PC-9 (cell line): ENCODE data around the gene NMNAT2. TPM values are rescaled to one million over a fixed set of nuclear protein-coding genes. Genes with fewer than 3 reads are reported as not detected.
A peak's percentile ranks its signal among the peaks of the same experiment; 100 is the strongest.

ENCODE experiments used
- BruUV-seq: library from RNA; stranded (reverse); fragments of 400-500 nt; replicated peaks from 2 replicates; lab custom pipeline; 2021; lab: Mats Ljungman, UMichigan
- CTCF ChIA-PET: fragments of 300-600 bp; sonication (Branson Sonifier 250); formaldehyde crosslinking; loops from one replicate; lab custom pipeline; 2022; ENCODE audit warnings: antibody characterized with exemption; lab: Charles Lee
- POLR2A ChIA-PET: fragments of 300-600 bp; sonication (Branson Sonifier 250); formaldehyde crosslinking; loops from one replicate; lab custom pipeline; 2022; ENCODE audit warnings: antibody characterized with exemption; ENCODE audit not compliant: unreplicated experiment; lab: Charles Lee
- DNase-seq, 2 experiments: peaks; one replicate each; pipeline versions ENCODE4 v3.0.0 to v3.0.0-alpha.2; 2015 to 2022; ENCODE audit warnings: mixed read lengths in 1 of 2
- H2AFZ ChIP-seq: fragments of 200-600 bp; sonication (generic); 2 replicates; pipeline ENCODE4 v1.8.1; 2017; ENCODE audit warnings: antibody characterized with exemption
- H3F3A ChIP-seq: fragments of 200-600 bp; sonication (generic); 2 replicates; pipeline ENCODE4 v1.8.1; 2017; ENCODE audit warnings: antibody characterized with exemption, mild to moderate bottlenecking, low read depth; ENCODE audit not compliant: insufficient read depth
- H3K27ac ChIP-seq: fragments of 200-600 bp; sonication (generic); 2 replicates; pipeline ENCODE4 v1.6.1; 2016; ENCODE audit warnings: mixed run types
- H3K27me3 ChIP-seq: fragments of 200-600 bp; sonication (generic); 2 replicates; pipeline ENCODE4 v1.6.1; 2016; ENCODE audit warnings: low read depth, mixed run types; ENCODE audit not compliant: insufficient read depth
- H3K36me3 ChIP-seq: fragments of 200-600 bp; sonication (generic); 2 replicates; pipeline ENCODE4 v1.6.1; 2016; ENCODE audit warnings: low read depth, mixed run types
- H3K4me1 ChIP-seq: fragments of 200-600 bp; sonication (generic); replicated peaks from 2 replicates; pipeline ENCODE4 v1.6.1; 2016; ENCODE audit warnings: mixed run types; ENCODE audit not compliant: insufficient read depth
- H3K4me2 ChIP-seq: fragments of 200-600 bp; sonication (generic); 2 replicates; pipeline ENCODE4 v1.6.1; 2017; ENCODE audit warnings: mixed run types
- H3K4me3 ChIP-seq: fragments of 200-600 bp; sonication (generic); 2 replicates; pipeline ENCODE4 v1.6.1; 2016; ENCODE audit warnings: mixed run types
- H3K79me2 ChIP-seq: fragments of 200-600 bp; sonication (generic); 2 replicates; pipeline ENCODE4 v1.6.1; 2017; ENCODE audit warnings: low read depth, mixed run types
- H3K9me2 ChIP-seq: fragments of 200-600 bp; sonication (generic); 2 replicates; pipeline ENCODE4 v1.8.1; 2017; ENCODE audit warnings: mild to moderate bottlenecking; ENCODE audit not compliant: insufficient read depth
- H3K9me3 ChIP-seq: fragments of 200-600 bp; sonication (generic); 2 replicates; pipeline ENCODE4 v1.8.1; 2016; ENCODE audit warnings: low read depth; ENCODE audit not compliant: insufficient read depth
- H4K20me1 ChIP-seq: fragments of 200-600 bp; sonication (generic); 2 replicates; pipeline ENCODE4 v1.8.1; 2017; ENCODE audit not compliant: insufficient read depth
- EZH2 ChIP-seq: fragments of 200-600 bp; sonication (generic); IDR thresholded peaks from 2 replicates; pipeline ENCODE4 v1.8.0; 2017; ENCODE audit warnings: antibody characterized with exemption, low read depth
- intact Hi-C: fragments of 100-400 bp; cut with micrococcal nuclease; formaldehyde crosslinking; loops from one replicate; pipeline ENCODE4 v1.10.0; 2022; ENCODE audit not compliant: unreplicated experiment
- total RNA-seq: library from RNA; stranded (reverse); gene quantifications from 2 replicates; pipeline ENCODE4 v1.2.3, GENCODE V29; 2021
- TF ChIP-seq, protein P1 (sequence below): fragments of 200-600 bp; sonication (generic); conservative IDR thresholded peaks from 2 replicates; pipeline ENCODE4 v1.6.1; 2017; ENCODE audit warnings: mixed run types, antibody characterized with exemption, mild to moderate bottlenecking, moderate library complexity

NMNAT2 gene
- total RNA-seq, 1 experiment from 2014 or later: 29.2 TPM

DNA sequence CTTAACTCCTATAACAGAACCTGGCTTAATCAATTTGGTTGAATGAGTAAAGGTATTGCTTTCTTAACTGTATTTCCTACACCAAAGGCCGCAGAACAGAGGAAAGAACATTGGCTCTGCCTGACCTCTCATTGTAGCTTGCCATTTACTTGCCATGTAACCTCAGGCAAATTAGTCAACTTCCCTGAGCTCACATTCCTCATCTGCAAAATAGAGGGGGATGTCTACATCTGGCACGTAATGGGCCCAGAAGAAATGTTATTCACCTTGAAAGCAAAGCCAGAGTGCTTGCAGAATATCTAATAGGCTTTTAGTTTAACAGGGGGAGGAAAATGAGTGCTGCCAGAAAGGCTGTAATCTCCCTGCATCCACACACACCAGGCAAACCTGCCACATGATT lies 187.8 kb downstream of the NMNAT2 start:
- H3K4me1 ChIP-seq: peaks cover 34% of the 10 kb centered on the region
- TF ChIP-seq EZH2: no peak
- TF ChIP-seq, protein P1, sequence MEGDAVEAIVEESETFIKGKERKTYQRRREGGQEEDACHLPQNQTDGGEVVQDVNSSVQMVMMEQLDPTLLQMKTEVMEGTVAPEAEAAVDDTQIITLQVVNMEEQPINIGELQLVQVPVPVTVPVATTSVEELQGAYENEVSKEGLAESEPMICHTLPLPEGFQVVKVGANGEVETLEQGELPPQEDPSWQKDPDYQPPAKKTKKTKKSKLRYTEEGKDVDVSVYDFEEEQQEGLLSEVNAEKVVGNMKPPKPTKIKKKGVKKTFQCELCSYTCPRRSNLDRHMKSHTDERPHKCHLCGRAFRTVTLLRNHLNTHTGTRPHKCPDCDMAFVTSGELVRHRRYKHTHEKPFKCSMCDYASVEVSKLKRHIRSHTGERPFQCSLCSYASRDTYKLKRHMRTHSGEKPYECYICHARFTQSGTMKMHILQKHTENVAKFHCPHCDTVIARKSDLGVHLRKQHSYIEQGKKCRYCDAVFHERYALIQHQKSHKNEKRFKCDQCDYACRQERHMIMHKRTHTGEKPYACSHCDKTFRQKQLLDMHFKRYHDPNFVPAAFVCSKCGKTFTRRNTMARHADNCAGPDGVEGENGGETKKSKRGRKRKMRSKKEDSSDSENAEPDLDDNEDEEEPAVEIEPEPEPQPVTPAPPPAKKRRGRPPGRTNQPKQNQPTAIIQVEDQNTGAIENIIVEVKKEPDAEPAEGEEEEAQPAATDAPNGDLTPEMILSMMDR: no peak
- H3K27me3 ChIP-seq: no peaks in the 10 kb centered on the region
- peaks cover 55% of the 10 kb centered on the region for H3K36me3 ChIP-seq
- ChIA-PET POLR2A (no interaction called here), CTCF (no interaction called here)
- H2AFZ ChIP-seq: no peak overlapping the region
- H4K20me1 ChIP-seq: no peaks in the 10 kb centered on the region
- no TSS peak for BruUV-seq
- intact Hi-C loops: loop anchor here (5.0 kb wide), 1 partner anchor 242 kb away; the partner anchor contains the start of gene SMG7
- no peaks in the 10 kb centered on the region for H3K9me2 ChIP-seq
- H3K79me2 ChIP-seq: no peaks in the 10 kb centered on the region
- H3K4me2 ChIP-seq: no peak overlapping the region
- no peak overlapping the region for H3K27ac ChIP-seq
- no peak for DNase-seq
- H3F3A ChIP-seq: peaks cover 38% of the 10 kb centered on the region
- H3K4me3 ChIP-seq: no peak overlapping the region
- H3K9me3 ChIP-seq: no peaks in the 10 kb centered on the region

DNA sequence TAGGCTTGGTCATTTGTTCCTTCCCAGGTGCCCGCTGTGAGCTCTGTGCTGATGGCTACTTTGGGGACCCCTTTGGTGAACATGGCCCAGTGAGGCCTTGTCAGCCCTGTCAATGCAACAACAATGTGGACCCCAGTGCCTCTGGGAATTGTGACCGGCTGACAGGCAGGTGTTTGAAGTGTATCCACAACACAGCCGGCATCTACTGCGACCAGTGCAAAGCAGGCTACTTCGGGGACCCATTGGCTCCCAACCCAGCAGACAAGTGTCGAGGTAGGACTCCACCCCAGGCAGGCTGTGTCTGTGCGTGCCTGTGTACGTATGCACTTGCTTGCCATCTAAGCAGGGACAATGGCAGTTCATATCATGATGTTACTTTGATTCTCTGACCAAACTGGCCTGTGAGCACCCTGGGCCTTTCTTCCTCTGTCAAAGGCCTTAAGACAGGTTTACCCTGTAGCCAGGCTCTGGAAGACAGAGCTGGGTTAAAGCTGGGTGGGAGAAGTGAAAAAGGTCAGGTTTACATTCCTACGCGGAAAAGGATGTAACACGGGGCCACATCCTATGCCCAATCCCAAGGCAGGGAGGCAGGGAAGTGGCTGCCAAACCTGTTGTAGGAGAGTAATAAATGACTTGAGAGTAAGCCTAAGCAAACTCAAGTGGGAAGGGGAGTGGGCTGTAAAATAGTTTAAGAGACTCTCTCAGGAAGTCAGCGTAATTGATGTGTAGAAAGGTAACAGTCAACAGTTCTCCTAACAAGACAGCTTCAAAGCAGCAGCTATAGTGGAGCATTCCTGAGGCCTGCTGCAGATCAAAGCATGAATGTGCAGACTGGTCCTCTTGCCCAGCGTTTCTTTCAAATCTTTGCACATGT lies 189.6 kb downstream of the NMNAT2 start:
- Histone ChIP-seq H2AFZ (no peak overlapping the region), H3K4me1 (peaks cover 18% of the 10 kb centered on the region), H3K9me3 (no peaks in the 10 kb centered on the region), H3F3A (peaks cover 20% of the 10 kb centered on the region), H3K4me2 (no peak overlapping the region), H4K20me1 (no peaks in the 10 kb centered on the region), H3K79me2 (no peaks in the 10 kb centered on the region), H3K27ac (no peak overlapping the region), H3K4me3 (no peak overlapping the region), H3K36me3 (peaks cover 62% of the 10 kb centered on the region), H3K27me3 (no peaks in the 10 kb centered on the region), H3K9me2 (no peaks in the 10 kb centered on the region)
- ChIA-PET CTCF (interaction anchor here (0.7 kb wide), 1 partner anchor 86 kb away, joined by 4 read pairs; no protein-coding TSS in a partner anchor), POLR2A (interaction anchor here (0.7 kb wide), 1 partner anchor 366 kb away, joined by 3 read pairs; no protein-coding TSS in a partner anchor)
- BruUV-seq: no TSS peak
- DNase-seq: no peak
- intact Hi-C loops: no loop called here
- TF ChIP-seq, protein P1: no peak; the same call in 1 of the 2 replicates
- TF ChIP-seq EZH2: no peak

DNA sequence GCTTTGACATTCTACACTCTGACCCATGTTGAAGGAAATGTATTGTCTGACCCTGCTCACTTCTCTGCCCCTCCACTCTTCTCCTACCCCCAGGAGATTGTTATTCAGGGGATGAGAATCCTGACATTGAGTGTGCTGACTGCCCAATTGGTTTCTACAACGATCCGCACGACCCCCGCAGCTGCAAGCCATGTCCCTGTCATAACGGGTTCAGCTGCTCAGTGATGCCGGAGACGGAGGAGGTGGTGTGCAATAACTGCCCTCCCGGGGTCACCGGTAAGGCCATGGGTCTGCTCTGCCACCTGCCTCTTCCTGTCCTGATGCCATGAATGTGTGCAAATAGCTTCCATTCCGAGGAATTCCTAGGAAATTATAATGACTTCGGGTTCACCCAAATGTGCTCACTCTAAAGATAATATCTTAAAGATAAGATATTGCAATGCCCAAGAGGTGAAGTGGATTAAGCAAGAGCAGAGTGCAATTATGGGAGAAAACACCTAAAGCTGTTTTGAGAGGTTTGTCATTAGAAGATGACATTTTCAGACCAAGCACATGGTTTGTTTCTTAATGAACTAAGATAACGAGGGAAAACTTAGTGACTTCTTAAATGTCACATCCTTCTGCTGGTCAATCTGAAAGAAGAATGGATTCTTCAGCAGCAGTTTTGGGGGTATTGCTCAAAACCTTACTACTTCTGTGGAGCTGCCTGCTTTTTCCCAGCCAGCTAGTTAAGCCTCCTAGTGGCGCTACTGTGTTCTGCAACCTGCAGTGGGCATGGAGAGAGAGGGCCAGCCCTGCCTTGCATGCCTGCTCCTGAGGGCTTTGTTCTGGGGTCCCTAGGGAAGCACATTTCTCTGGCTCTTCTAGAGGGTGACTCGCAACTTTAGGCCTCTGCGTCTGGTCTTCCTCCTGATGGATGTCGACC lies 190.5 kb downstream of the NMNAT2 start:
- DNase-seq: peak; percentile 33 to 45
- H3K27me3 ChIP-seq: no peaks in the 10 kb centered on the region
- intact Hi-C loops: no loop called here
- CTCF ChIA-PET: interaction anchor here (0.6 to 1.0 kb wide), 2 partner anchors 272 to 541 kb away, joined by 3 to 10 read pairs; no protein-coding TSS in a partner anchor
- POLR2A ChIA-PET: interaction anchor here (0.7 kb wide), 1 partner anchor 365 kb away, joined by 3 read pairs; no protein-coding TSS in a partner anchor
- no TSS peak for BruUV-seq
- TF ChIP-seq EZH2: no peak
- TF ChIP-seq, protein P1: peak; percentile 76
- no peak overlapping the region for H3K4me2 ChIP-seq
- H3K4me1 ChIP-seq: peaks cover 9% of the 10 kb centered on the region; the same call in 1 of the 2 replicates
- H2AFZ ChIP-seq: no peak overlapping the region
- peaks cover 66% of the 10 kb centered on the region for H3K36me3 ChIP-seq
- H3K79me2 ChIP-seq: no peaks in the 10 kb centered on the region
- H3K9me3 ChIP-seq: no peaks in the 10 kb centered on the region
- H3F3A ChIP-seq: peaks cover 11% of the 10 kb centered on the region; the same call in 1 of the 2 replicates
- no peaks in the 10 kb centered on the region for H3K9me2 ChIP-seq
- no peak overlapping the region for H3K4me3 ChIP-seq
- no peak overlapping the region for H3K27ac ChIP-seq
- H4K20me1 ChIP-seq: no peaks in the 10 kb centered on the region
